Measurements from ENCODE around the gene TYW1B.
"Not testable (repeated sequence)": the region's sequence is repeated elsewhere in the genome, so short reads cannot be mapped to it uniquely, and the experiment has no call there.

The TYW1B gene

DNA sequence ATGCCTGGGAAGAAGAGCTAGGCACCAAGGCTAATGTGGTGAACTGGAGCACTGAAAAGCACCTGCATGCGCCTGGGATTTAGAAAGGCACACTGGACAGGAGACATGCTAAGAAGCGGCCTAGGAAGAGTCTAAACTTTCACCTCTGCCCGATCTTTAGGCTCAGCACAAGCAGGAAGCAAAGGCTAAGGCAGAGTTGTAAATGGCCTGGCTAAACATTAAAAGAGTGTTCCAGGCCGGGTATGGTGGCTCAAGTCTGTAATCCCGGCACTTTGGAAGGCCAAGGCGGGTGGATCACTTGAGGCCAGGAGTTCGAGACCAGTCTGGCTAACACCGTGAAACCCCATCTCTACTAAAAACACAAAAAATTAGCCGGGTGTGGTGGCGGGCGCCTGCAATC lies 88.3 kb downstream of the TYW1B start:
- H3K36me3 ChIP-seq (ENCODE audit: control insufficient read depth, insufficient read depth, low read length); H3K27me3 ChIP-seq (ENCODE audit: control insufficient read depth, insufficient read depth, low read length); H3K9ac ChIP-seq (ENCODE audit: low read length); H3K4me3 ChIP-seq (ENCODE audit: low read length); H3K9me3 ChIP-seq (ENCODE audit: control insufficient read depth, low read length); H3K4me1 ChIP-seq (ENCODE audit: control insufficient read depth, insufficient read depth, low read length): not testable (repeated sequence)

DNA sequence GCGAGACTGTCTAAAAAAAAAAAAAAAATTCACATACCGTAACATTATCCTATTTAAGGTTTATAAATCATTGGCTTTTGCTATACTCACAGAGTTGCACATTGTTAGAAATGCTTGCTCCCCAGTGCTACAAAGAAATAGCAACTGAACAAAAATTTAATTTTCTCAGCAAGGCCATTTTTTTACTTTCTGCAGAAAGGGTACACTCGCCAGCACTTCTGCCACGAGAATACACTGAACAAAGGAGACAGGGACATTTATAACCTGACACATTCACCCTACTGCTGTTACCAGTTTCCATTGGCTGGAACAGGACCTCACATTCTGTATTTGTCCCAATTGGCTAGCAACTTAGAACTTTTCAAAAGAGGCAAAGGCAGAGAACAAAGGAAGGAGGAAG lies 92.1 kb downstream of the TYW1B start:
- not testable (repeated sequence) for H3K36me3 ChIP-seq (ENCODE audit: control insufficient read depth, insufficient read depth, low read length)

DNA sequence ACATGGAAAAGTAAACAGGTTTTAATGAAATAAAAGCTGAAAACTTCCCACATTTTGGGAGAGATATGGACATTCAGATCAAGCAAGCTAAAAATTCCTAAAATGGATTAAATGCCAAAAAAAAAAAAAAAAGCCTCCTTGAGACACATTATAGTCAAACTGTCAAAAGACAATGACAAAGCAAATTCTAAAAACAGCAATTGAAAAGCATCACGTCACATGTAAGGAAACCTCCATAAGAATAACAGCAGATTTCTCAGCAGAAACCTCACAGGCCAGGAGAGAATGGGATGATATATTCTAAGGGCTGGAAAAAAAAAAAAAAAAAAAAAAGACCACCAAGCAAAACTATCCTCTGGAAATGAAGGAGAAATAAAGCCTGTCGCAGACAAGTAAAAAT lies 97.2 kb downstream of the TYW1B start:
- not testable (repeated sequence) for H3K27me3 ChIP-seq (ENCODE audit: control insufficient read depth, insufficient read depth, low read length); H3K4me1 ChIP-seq (ENCODE audit: control insufficient read depth, insufficient read depth, low read length); H3K9me3 ChIP-seq (ENCODE audit: control insufficient read depth, low read length); H3K4me3 ChIP-seq (ENCODE audit: low read length); H3K9ac ChIP-seq (ENCODE audit: low read length); H3K36me3 ChIP-seq (ENCODE audit: control insufficient read depth, insufficient read depth, low read length)

More for the DNA sequence above, 92.1 kb downstream of the TYW1B start:
- not testable (repeated sequence) for H3K9me3 ChIP-seq (ENCODE audit: control insufficient read depth, low read length); H3K4me3 ChIP-seq (ENCODE audit: low read length); H3K27me3 ChIP-seq (ENCODE audit: control insufficient read depth, insufficient read depth, low read length); H3K4me1 ChIP-seq (ENCODE audit: control insufficient read depth, insufficient read depth, low read length); H3K9ac ChIP-seq (ENCODE audit: low read length)

DNA sequence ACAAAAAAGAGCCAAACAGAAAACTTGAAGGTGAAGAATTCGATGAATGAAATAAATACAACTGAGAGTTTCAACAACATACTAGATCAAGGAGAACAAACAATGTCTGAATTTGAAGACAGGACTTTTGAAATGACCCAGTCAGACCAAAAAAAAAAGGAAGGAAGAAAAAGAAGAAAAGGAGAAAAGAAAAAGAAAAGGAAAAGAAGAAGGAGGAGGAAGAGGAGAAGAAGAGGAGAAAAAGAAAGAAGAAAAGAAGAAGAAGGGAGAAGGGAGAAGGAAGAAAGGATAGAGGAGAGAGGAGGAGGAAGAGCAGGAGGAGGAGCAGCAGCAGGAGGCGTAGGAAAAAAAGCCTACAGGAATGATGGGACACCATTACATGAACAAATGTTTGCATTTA lies 97.6 kb downstream of the TYW1B start:
- H3K9me3 ChIP-seq (ENCODE audit: control insufficient read depth, low read length), result not testable (repeated sequence)

DNA sequence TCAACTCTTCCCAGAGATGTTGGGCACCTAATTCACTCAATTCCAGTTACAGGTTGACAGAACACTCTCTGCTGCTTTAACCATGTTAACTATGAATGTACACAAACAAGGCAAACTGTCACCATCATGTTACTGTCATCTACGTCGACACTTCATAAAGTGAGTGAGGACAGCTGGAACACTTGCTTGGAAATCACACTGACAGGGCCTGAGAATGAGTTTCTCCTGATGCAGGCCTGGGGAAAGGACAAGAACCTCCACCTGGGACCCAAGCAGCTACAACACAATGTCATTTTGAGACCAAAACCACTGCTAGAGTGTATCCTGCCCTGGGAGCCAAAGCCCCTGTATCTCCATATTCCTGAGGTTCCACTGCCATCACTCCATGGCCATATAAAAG lies 98.9 kb downstream of the TYW1B start:
- H3K9ac ChIP-seq (ENCODE audit: low read length); H3K27me3 ChIP-seq (ENCODE audit: control insufficient read depth, insufficient read depth, low read length); H3K36me3 ChIP-seq (ENCODE audit: control insufficient read depth, insufficient read depth, low read length); H3K4me1 ChIP-seq (ENCODE audit: control insufficient read depth, insufficient read depth, low read length); H3K9me3 ChIP-seq (ENCODE audit: control insufficient read depth, low read length); H3K4me3 ChIP-seq (ENCODE audit: low read length): not testable (repeated sequence)

More for the DNA sequence above, 97.6 kb downstream of the TYW1B start:
- H3K4me1 ChIP-seq (ENCODE audit: control insufficient read depth, insufficient read depth, low read length); H3K4me3 ChIP-seq (ENCODE audit: low read length); H3K36me3 ChIP-seq (ENCODE audit: control insufficient read depth, insufficient read depth, low read length); H3K27me3 ChIP-seq (ENCODE audit: control insufficient read depth, insufficient read depth, low read length); H3K9ac ChIP-seq (ENCODE audit: low read length): not testable (repeated sequence)

DNA sequence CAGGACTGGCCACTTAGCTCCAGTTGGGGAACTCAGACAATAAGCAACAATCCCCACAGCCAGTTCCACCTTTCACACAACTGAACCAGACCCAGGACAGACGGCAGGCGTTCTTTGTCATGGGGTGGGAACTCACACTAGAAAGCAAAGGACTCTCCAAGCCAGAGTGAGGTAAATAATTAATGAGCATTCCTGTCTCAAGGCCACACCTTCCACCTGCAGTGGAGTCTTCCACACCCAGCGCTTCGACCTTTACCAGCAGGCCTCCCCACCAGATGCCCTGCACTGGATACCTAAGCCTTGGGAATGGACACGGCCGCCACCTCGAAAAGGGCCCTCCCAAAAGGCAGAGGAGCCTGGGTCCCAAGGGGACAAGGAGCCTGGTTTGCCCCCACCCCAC lies 105.3 kb downstream of the TYW1B start:
- H3K9ac ChIP-seq (ENCODE audit: low read length), result not testable (repeated sequence)

DNA sequence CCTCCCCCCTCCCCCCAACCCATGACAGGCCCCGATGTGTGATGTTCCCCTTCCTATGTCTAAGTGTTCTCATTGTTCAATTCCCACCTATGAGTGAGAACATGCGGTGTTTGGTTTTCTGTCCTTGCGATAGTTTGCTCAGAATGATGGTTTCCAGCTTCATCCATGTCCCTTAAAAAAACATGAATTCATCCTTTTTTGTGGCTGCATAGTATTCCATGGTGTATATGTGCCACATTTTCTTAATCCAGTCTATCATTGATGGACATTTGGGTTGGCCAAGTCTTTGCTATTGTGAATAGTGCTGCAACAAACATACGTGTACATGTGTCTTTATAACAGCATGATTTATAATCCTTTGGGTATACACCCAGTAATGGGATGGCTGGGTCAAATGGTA lies 107.1 kb downstream of the TYW1B start:
- not testable (repeated sequence) for H3K36me3 ChIP-seq (ENCODE audit: control insufficient read depth, insufficient read depth, low read length); H3K9ac ChIP-seq (ENCODE audit: low read length); H3K4me3 ChIP-seq (ENCODE audit: low read length); H3K4me1 ChIP-seq (ENCODE audit: control insufficient read depth, insufficient read depth, low read length); H3K9me3 ChIP-seq (ENCODE audit: control insufficient read depth, low read length); H3K27me3 ChIP-seq (ENCODE audit: control insufficient read depth, insufficient read depth, low read length)

More for the DNA sequence above, 105.3 kb downstream of the TYW1B start:
- H3K36me3 ChIP-seq (ENCODE audit: control insufficient read depth, insufficient read depth, low read length); H3K9me3 ChIP-seq (ENCODE audit: control insufficient read depth, low read length); H3K4me1 ChIP-seq (ENCODE audit: control insufficient read depth, insufficient read depth, low read length); H3K27me3 ChIP-seq (ENCODE audit: control insufficient read depth, insufficient read depth, low read length); H3K4me3 ChIP-seq (ENCODE audit: low read length): not testable (repeated sequence)

DNA sequence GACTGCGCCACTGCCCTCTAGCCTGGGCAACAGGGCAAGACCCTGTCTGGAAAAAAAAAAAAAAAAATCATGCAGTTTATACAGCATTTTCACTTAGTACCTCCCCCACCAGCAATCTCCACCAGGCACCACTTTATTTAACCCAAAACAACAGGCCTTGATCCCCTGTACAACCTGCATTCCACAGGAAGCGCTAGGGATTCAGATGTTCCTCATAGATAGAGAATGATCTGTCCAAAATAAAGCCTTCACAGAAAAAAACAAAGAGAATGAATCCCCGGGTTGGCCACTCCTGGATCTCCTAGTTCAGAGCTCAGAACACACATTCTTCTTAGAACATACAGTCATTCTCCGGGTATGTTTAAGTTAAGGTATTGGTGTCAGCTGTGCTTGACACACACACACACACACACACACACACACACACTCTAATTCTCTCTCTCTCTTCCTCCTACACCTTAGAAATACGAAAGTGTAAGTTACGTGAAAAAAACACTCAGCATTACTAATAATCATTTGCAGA lies 110.7 kb downstream of the TYW1B start:
- H3K36me3 ChIP-seq (ENCODE audit: control insufficient read depth, insufficient read depth, low read length); H3K27me3 ChIP-seq (ENCODE audit: control insufficient read depth, insufficient read depth, low read length); H3K9ac ChIP-seq (ENCODE audit: low read length); H3K9me3 ChIP-seq (ENCODE audit: control insufficient read depth, low read length); H3K4me3 ChIP-seq (ENCODE audit: low read length); H3K4me1 ChIP-seq (ENCODE audit: control insufficient read depth, insufficient read depth, low read length): not testable (repeated sequence)

DNA sequence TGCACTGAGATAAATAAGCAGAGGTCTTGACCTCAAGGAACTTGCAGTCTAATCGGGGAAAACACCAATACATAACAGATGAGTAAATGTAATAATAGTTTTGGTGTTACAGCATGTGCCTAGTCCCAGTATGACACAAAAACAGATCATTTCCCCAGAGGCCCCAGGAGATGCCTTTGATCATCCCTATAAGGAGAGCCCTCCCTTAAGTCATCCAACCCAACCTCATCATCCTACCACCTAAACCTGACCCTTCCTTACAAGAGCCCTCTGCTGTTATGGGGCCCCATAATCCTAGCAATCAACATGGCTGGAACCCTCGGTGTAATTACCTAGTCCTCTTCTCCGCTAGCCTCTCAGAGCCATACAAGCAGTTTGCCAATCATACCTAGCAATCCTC lies 116.1 kb downstream of the TYW1B start:
- not testable (repeated sequence) for H3K27me3 ChIP-seq (ENCODE audit: control insufficient read depth, insufficient read depth, low read length); H3K4me3 ChIP-seq (ENCODE audit: low read length); H3K9me3 ChIP-seq (ENCODE audit: control insufficient read depth, low read length); H3K36me3 ChIP-seq (ENCODE audit: control insufficient read depth, insufficient read depth, low read length); H3K4me1 ChIP-seq (ENCODE audit: control insufficient read depth, insufficient read depth, low read length); H3K9ac ChIP-seq (ENCODE audit: low read length)

DNA sequence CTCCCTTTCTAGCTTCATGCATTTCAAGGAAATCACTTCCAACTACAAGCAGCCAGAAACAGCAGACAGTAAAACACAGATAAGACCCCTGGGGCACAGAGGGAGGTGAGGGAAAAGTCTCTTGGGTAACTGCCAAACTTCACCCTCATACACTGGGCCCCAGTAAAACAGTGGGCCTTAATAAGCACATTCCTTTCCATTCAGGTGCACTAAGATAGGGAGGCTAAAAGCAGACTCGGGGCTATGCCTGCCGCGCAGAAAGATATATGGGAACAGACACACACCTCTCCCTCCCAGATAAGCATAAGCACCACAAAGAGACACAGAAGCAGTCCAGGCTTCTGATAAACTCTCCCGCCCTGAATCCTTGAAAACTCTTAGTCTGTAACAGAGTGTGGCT lies 117.0 kb downstream of the TYW1B start:
- Histone ChIP-seq H3K4me3 (ENCODE audit: low read length) (no peak overlapping the region), H3K27me3 (ENCODE audit: control insufficient read depth, insufficient read depth, low read length) (no peaks in the 10 kb centered on the region), H3K36me3 (ENCODE audit: control insufficient read depth, insufficient read depth, low read length) (no peaks in the 10 kb centered on the region), H3K9ac (ENCODE audit: low read length) (no peak overlapping the region), H3K9me3 (ENCODE audit: control insufficient read depth, low read length) (no peaks in the 10 kb centered on the region), H3K4me1 (ENCODE audit: control insufficient read depth, insufficient read depth, low read length) (no peaks in the 10 kb centered on the region)

DNA sequence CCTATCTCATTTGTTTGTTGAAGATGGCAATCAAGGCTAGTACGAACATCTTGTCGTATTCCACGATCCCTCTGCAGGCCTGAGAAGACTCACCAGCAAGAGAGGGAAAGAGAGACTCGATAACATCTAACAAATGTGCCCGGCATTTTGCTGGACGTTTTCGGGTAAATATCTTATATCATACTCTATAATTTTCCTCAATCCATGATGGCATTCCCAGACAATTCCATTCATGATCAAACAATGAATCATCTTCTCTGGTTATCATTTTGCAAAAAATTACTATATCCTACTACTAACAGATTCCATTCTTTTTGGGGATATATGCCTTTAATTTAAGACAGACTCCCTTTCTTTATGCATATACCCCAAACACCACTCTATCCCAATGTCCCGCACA lies 118.1 kb downstream of the TYW1B start:
- H3K27me3 ChIP-seq (ENCODE audit: control insufficient read depth, insufficient read depth, low read length), result no peaks in the 10 kb centered on the region
- no peaks in the 10 kb centered on the region for H3K9me3 ChIP-seq (ENCODE audit: control insufficient read depth, low read length)
- H3K36me3 ChIP-seq (ENCODE audit: control insufficient read depth, insufficient read depth, low read length), result no peaks in the 10 kb centered on the region
- no peak overlapping the region for H3K4me3 ChIP-seq (ENCODE audit: low read length)
- no peak overlapping the region for H3K9ac ChIP-seq (ENCODE audit: low read length)
- H3K4me1 ChIP-seq (ENCODE audit: control insufficient read depth, insufficient read depth, low read length), result no peaks in the 10 kb centered on the region

DNA sequence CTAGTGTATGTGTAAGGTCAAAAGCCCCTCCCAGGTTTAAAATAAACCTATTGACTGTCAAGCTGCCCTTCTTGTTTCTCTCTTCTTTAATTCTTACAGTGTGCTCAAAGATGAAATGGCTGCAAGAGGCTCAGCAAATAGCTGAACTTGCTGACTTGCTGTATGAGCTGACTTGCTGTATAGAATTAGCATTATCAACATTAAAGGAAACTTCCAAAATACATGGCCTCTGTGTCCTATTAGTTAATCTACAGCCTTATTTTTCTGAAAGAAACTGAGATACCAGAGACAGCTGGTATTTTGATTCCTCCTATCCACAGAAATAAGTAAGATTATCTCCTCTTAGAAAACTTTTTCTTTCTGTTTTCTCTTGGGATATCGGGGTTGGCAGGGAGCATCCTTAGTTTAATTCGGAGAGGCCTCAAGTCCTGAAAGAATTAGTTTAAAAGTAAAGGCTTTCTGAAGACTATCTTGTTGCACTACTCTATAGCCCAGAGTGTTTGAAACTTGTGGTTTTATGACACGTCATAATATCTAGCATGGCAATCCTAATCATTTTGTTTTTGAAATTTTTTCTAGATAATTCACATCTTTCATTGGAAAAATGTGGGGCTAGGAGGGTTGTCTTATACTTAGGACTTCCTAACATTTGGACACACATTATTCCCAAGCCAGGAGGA lies 119.5 kb downstream of the TYW1B start:
- not testable (repeated sequence) for H3K9ac ChIP-seq (ENCODE audit: low read length); H3K4me3 ChIP-seq (ENCODE audit: low read length); H3K27me3 ChIP-seq (ENCODE audit: control insufficient read depth, insufficient read depth, low read length); H3K4me1 ChIP-seq (ENCODE audit: control insufficient read depth, insufficient read depth, low read length); H3K36me3 ChIP-seq (ENCODE audit: control insufficient read depth, insufficient read depth, low read length); H3K9me3 ChIP-seq (ENCODE audit: control insufficient read depth, low read length)

DNA sequence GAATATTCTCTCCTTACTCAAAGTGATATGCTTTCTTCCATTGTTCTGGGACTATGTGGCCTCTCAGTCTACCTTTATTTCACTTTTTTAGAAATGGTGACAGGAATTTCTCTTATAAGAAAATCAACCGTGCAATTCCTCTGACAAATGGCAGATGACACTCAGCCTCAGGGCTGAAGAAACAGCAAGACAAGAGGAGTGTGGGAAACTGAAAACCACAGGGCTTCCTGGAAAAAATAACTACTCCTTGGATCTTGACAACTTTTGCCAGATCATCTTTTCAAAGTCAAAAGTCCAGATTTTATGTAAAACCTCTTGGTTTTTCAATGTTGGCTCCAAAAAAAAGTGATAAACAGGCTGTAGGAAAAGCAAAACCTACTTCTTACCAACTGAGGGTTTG lies 121.5 kb downstream of the TYW1B start:
- H3K36me3 ChIP-seq (ENCODE audit: control insufficient read depth, insufficient read depth, low read length), result no peaks in the 10 kb centered on the region
- no peaks in the 10 kb centered on the region for H3K27me3 ChIP-seq (ENCODE audit: control insufficient read depth, insufficient read depth, low read length)
- H3K9ac ChIP-seq (ENCODE audit: low read length), result no peak overlapping the region
- H3K4me1 ChIP-seq (ENCODE audit: control insufficient read depth, insufficient read depth, low read length), result no peaks in the 10 kb centered on the region
- no peak overlapping the region for H3K4me3 ChIP-seq (ENCODE audit: low read length)
- H3K9me3 ChIP-seq (ENCODE audit: control insufficient read depth, low read length), result no peaks in the 10 kb centered on the region

All from mucosa of stomach (tissue), 1 donor.